ENCODE results near the gene PHF2.
"Not testable (repeated sequence)": the region's sequence is repeated elsewhere in the genome, so short reads cannot be mapped to it uniquely, and the experiment has no call there.

Gene PHF2

GRCh38 chr9:93655621-93656425, 79.4 kb downstream of the PHF2 start:
- DNase-seq: no peak

DNA sequence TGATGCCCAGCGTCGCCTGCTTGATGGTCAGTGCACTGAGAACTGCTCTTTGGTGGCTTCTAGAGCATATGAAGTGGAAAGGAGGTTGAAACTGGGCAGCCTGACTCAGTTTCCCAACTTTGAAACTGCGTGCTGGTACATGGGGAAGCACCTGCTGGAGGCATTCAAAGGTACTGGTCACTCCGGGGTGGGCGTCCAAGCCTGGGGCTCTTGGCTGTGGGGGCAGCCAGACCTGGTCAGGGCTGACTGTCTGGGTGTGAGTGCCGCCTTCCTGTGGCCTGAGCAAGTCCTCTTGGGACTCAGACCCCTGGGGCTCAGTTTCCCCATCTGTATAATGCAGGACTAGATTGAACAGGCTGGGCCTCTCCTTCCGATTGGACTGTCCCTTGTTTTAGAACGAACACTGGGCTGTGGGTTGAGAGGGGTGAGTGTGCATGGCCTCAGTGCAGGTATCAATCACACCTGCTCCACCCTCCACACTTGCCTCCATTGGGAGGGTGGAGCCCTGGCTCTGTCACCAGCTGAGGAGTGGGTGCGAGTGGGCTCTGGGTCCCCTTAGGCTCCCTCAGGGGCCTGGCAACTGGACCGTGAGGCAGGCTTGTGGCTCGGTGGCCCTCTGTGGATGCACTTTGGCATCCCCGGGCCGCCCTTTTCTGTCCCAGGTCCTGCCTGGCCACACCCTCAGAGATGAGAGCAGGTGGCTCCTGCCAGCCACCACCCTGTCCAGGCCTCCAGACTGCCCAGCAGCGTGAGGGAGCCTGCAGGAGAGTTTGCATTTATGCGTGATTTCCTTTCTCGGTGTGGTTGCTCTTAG, 80.2 kb downstream of the PHF2 start:
- no peak for DNase-seq

DNA sequence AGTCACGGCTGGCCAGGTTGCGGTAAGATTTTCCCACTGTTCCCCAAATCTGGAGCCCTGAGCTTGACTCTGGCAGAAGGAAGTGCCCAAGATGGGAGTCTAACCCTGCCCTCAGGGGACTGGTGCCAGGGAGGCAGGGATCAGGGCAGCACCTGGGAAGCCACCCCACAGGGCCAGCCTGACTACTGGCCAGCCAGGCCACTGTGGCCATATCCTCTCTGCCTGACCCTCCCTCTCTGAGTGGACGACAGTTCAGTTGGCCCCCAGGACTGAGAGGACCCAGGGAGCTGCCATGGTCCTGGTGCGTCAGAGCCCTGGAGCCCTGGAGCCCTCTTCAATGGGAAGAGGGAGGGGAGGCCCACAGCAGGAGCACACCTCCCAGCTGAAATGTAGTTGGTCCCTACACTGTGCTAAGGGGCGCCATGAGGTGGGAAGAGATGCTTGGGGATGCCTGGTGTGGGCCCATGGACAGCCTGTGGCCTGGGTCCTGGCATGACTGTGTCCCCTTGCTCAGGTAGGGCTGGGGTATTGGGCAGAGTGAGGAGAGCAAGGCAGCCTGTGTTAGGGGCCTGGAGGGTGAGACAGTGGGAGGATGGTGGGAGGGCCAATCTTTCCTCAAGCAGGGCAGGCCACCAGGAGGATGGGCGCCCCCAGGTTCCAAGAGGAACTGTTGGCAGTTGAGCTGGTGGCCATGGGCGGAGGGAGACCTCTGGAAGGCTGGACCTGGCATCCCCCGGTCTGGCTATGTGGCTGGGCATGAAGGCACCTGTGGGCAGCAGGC, 81.1 kb downstream of the PHF2 start:
- no peak for DNase-seq

DNA sequence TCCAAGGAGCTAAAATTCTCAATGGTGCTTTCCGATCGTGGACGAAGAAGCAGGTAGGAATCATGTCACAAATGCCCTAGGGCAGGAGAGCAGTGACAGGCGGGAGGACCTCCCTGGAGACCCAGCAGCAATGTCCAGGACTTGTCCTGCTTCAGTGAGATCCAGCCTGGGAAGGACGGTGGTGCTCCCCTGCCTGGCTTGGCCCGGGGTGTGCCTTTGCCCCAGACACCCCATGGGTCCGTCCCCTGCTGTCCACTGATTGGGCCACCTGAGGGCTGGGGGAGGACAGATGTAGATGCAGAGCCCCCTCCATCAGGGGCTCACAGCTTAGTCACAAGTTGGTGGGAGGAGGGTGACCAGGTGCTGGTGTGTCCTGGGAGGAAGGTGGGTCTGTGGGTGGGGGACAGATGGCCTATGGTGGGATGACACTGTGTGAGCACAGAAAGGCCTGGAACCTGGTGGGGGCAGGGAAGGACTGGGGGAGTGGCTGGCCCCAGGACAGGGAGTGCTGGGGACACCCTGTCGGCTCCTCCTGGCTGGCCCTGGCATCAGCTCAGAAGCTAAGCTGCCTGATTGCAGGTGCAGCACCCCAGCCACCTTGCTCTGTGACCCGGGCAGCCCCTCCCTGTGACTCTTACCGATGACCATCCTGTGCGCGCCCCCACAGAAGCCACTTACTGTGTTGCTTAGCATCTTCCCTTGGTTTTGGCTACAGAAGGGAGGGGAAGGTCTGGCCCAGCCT, 82.0 kb downstream of the PHF2 start:
- DNase-seq: no peak

DNA sequence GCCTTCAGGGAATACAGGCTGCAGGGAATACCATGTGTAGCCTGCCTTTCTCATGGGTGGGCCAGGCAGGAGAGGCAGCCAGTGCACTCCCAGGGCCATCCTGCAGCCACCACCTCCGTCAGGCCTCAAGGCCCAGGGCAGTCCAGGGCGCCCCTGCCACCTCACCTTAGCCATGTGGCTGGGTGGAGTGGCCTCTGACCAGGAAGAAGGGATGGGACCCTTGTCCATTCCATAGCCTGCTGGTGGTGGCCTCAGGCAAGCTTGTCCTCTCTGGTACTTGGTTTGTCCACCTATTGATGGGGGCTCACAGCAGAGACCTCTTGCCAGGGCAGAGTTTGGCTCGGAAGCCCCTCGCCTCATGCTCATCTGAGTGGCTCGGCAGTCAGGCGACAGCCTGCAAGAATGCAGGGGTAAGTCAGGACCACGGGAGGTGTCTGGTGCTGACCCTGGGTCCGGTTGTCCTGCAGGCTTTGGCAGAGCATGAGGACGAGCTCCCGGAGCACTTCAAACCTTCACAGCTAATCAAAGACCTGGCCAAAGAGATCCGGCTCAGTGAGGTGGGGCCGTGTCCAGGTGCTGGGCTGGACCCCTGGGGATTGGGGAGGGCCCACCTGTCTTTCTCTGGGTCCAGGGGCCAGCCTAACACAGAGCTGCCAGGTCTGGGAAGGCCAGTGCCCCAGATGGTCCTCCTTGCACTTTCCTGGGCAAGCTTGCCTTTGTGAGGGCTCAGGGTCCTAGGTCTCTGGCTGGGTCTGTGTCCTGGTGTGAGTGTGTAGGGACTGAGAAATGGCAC, 82.9 kb downstream of the PHF2 start:
- DNase-seq: no peak

- no peak for DNase-seq
Measured at GRCh38 chr9:93659837-93660177, 83.4 kb downstream of the PHF2 start.

DNA sequence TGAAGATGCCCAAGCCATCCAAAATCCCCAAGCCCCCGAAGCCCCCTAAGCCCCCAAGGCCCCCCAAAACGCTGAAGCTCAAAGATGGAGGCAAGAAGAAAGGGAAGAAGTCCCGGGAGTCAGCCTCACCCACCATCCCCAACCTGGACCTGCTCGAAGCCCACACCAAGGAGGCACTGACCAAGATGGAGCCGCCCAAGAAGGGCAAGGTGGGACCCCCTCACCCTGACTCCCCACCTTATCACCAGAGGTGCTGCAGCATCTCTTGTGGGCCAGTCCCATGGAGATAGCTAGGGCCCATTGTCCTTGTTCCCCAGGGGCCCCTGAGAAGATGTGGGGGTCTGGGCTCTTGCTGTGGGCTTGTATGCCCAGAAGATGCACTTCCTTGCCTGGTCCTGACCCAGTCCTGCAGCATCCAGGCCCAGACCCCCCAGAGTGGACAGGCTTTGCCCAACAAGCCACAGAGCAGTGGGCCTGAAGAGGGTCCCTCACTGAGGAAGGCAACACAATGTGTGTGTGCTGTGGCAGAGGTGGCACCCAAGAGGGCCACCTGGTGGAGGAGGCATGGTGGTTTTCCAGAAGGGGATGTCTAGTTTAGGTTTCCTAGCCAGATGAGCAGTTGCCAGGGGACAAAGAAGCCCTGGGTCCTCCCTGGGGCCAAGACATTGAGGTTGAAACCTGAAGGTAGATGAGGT, 84.1 kb downstream of the PHF2 start:
- DNase-seq: no peak

GRCh38 chr9:93661591-93661990, 85.2 kb downstream of the PHF2 start:
- DNase-seq: no peak

DNA sequence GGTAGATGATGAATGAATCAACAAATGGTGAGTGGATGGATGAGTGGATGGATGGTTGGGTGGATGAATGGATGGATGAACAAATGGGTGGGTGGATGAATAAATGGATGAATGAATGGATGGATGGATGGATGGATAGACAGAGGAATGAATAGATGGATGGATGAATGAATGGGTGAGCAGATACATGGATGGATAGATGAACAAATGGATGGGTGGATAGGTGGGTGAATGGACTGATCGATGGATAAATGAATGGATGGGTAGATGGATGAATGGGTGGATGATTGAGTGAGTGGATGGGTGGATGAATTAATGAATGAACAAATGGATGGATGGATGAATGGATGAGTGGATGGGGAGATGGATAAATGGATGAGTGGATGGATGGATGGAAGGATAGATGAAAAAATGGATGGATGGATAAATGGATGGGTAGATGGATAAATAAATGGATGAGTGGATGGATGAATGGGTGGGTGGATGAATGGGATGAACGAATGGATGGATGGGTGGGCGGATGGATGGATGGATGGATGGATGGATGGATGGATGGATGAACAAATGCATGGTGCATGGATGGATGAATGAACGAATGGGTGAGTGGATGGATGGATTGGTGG, 85.7 kb downstream of the PHF2 start:
- DNase-seq: no peak

DNA sequence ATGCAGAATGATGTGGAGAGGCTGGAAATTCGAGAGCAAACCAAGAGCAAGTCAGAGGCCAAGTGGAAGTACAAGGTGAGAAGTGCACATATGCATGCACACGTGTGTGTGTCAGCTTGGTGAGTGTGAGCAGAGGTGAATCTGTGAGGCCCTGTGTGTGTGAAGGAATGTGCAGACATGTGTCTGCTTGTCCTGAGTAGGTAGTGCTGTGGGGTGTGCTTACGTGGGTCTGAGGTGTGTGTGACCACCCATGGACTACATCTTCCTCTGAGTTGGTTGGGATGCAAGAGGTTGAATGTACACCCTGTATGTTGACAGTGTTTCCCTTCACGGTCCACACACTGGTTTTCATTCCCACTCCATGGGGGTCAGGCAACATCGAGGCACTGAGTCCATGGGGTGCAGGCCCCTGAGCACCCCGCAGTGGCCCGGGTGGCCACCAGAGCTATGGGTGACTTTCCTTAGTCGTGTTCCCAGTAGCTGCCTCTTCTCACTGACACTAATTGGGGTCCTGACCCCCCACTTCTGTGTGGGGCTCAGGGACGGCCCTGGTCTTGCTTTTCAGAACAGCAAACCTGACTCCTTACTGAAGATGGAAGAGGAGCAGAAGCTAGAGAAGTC, 86.7 kb downstream of the PHF2 start:
- DNase-seq: no peak

DNA sequence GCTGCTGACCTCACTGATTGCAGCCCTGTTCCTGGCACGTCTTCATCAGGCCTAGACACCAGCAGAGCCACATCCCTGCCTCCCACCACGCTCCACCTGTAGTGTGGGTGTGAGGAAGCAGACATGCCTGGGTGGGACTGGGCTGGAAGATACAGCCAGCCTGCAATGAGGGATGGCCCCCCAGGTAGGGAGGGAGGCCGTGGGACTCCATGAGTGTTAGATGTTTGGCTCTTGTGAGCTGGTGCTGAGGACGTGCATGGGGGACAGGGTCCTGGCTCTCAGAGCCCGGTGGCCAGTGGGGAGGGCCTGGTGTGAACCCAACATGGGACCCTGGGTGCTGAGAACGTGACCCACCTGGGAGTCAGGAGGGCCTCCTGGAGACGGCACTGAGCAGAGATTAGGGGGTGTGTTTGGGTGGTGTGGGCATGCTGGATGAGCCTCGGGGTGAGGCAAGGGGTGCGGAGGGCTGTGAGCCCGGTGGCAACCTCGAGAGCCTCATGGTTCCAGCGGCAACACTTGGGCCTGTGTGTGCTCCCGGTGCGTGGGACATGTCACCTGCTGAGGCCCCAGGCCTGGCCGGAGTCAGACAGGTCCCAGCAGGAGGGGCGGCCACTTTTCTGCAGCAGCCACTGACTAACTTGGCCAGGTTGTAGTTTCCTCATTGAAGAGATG, 87.6 kb downstream of the PHF2 start:
- no peak for DNase-seq

- no peak for DNase-seq
Measured at GRCh38 chr9:93664549-93665120, 88.3 kb downstream of the PHF2 start.

DNA sequence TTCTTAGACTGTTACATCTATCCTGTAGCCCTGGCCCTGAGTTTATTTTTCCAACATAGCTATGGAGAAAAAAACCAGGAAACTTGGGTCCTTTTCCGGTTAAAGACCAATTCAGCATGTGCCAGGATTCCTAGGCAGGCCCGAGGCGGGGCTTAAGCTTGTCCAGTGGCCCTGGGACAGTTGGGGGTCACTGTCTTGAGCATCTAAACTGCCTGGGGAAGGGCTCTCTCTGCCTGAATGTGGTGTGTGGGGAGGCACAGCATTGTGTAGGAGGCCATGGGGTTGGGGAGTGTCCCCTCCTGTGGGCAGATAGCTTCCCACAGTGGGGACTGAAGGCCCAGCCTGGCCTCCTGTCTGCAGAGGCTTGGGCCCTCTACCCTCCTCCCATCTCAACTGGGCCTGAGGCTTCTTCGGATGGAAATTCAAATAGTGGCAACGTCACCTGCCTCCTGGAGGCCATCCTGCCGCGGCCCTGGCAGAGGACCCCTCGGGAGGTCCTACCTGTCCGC, 88.8 kb downstream of the PHF2 start:
- DNase-seq: no peak

- no peak for DNase-seq
Measured at GRCh38 chr9:93665637-93666438, 89.5 kb downstream of the PHF2 start.

GRCh38 chr9:93666439-93666784, 90.0 kb downstream of the PHF2 start:
- DNase-seq: not testable (repeated sequence)

DNA sequence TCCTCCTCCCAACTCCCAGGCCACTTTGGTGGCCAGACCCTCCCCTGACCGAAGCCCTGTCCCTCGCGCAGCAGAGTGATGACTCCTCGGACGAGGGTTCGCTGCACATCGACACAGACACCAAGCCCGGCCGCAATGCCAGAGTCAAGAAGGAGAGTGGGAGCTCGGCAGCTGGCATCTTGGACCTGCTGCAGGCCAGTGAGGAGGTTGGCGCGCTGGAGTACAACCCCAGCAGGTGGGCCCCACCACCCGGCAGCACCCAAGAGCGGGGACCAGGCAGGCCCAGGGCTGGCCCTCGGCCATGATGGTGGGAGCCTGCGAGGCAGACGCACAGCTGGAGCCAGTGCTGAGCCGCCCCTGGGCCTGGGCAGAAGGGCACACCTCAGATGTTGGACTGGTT, 90.6 kb downstream of the PHF2 start:
- DNase-seq: no peak

DNA sequence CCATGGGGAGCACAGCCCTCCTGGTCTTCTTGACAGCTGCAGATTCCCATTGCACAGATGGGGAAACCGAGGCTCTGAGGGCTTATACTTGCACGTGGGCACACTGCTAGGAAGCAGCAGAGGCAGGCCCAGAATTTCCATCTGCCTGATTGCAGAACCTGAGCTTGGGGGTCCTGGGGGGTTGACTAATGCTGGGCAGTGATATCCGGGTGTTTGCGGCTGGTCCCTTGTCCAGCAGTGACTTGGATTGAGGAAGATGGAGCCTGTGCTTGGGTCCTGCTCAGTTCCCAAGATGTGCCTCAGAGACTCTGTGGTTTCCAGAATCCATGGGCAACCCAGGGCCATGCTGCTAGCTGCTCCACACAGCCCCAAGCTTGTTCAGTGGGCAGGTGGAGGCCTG, 91.2 kb downstream of the PHF2 start:
- DNase-seq: no peak

- DNase-seq: no peak
Measured at GRCh38 chr9:93668261-93668871, 92.0 kb downstream of the PHF2 start.

Measured in DMS 273 treated with DMSO at 0.1 percent for 48 hours (cell line).